IPS-15b (cell line): ENCODE data around the gene RTTN.
"Not testable (repeated sequence)": the region's sequence is repeated elsewhere in the genome, so short reads cannot be mapped to it uniquely, and the experiment has no call there.

ENCODE experiments used
- H3K27me3 ChIP-seq: one replicate; pipeline ENCODE4 v1.6.1; 2013; ENCODE audit warnings: low read length; ENCODE audit not compliant: control insufficient read depth, insufficient read depth
- H3K36me3 ChIP-seq: one replicate; pipeline ENCODE4 v1.6.1; 2013; ENCODE audit warnings: low read length; ENCODE audit not compliant: control insufficient read depth, insufficient read depth
- H3K4me1 ChIP-seq: one replicate; pipeline ENCODE4 v1.6.1; 2013; ENCODE audit warnings: mild to moderate bottlenecking, low read length; ENCODE audit not compliant: control insufficient read depth, insufficient read depth
- H3K4me3 ChIP-seq: one replicate; pipeline ENCODE4 v1.5.1; 2013; ENCODE audit warnings: low read depth, low read length
- H3K9ac ChIP-seq: one replicate; pipeline ENCODE4 v1.6.1; 2013; ENCODE audit warnings: low read depth, mild to moderate bottlenecking, low read length
- H3K9me3 ChIP-seq: one replicate; pipeline ENCODE4 v1.6.1; 2013; ENCODE audit warnings: mild to moderate bottlenecking, low read length; ENCODE audit not compliant: control insufficient read depth, insufficient read depth

Gene RTTN

DNA sequence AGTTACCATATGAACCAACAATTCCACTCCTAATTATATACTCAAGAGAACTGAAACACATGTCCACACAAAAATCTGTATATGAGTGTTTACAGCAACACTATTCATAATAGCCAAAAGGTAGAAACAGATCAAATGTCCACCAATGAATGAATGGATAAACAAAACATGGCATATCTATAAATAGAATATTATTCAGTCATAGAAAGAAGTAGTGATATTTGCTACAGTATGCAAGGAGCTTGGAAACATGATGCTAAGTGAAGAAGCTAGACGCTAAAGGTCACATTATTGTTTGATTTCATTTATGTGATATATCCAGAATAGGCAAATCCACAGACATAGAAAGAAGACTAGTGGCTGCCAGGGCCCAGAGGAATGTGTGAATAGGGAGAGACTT, 92.0 kb downstream of the RTTN start:
- Histone ChIP-seq H3K36me3 (peaks cover 3% of the 10 kb centered on the region), H3K27me3 (no peaks in the 10 kb centered on the region), H3K4me1 (no peaks in the 10 kb centered on the region), H3K9ac (no peak overlapping the region), H3K9me3 (no peaks in the 10 kb centered on the region), H3K4me3 (no peak overlapping the region)

DNA sequence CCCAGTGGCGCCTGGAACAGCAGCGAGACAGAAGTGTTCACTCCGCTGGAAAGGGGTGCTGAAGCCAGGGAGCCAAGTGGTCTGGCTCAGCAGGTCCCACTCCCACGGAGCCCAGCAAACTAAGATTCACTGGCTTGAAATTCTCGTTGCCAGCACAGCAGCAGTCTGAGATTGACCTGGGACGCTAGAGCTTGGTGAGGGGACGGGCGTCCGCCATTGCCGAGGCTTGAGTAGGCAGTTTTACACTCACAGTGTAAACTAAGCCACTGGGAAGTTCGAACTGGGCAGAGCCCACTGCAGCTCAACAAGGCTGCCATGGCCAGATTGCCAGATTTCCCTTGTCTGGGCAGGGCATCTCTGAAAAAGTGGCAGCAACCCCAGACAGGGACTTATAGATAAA, 94.8 kb downstream of the RTTN start:
- Histone ChIP-seq H3K9ac (no peak overlapping the region), H3K4me3 (no peak overlapping the region), H3K36me3 (peaks cover 3% of the 10 kb centered on the region), H3K27me3 (no peaks in the 10 kb centered on the region), H3K9me3 (no peaks in the 10 kb centered on the region), H3K4me1 (no peaks in the 10 kb centered on the region)

DNA sequence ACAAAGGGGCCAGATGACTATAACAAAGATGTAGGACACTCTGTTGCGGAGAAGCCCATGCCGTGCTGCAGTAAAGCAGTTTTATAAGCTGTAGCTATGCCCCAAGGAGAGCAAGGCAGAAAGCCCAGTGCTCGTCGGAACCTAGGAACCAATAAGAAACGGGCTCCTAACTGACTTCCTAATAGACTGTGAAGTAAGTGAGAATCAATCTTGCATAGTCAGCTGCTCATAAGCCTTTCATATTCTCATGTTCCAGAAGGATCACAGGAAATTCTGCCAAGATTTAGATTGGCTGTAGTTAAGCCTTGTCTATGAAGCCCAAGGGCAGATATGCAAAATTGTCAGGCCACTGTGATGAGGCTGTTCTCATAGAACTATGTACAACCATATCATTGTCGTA, 98.4 kb downstream of the RTTN start:
- Histone ChIP-seq H3K36me3 (peaks cover 3% of the 10 kb centered on the region), H3K9me3 (no peaks in the 10 kb centered on the region), H3K4me1 (no peaks in the 10 kb centered on the region), H3K27me3 (no peaks in the 10 kb centered on the region), H3K9ac (no peak overlapping the region), H3K4me3 (no peak overlapping the region)

DNA sequence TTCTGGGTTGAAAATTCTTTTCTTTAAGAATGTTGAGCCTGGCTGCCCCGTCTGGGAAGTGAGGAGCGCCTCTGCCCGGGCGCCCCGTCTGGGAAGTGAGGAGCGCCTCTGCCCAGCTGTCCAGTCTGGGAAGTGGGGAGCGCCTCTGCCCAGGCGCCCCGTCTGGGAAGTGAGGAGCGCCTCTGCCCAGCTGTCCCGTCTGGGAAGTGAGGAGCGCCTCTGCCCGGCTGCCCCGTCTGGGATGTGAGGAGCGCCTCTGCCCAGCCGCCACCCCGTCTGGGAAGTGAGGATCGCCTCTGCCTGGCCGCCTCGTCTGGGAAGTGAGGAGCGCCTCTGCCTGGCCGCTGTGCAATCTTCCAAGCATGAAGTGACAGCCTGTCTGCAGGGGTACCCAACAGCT, 102.6 kb downstream of the RTTN start:
- H3K4me3 ChIP-seq, H3K9ac ChIP-seq, H3K9me3 ChIP-seq, H3K4me1 ChIP-seq, H3K27me3 ChIP-seq, H3K36me3 ChIP-seq: not testable (repeated sequence)

DNA sequence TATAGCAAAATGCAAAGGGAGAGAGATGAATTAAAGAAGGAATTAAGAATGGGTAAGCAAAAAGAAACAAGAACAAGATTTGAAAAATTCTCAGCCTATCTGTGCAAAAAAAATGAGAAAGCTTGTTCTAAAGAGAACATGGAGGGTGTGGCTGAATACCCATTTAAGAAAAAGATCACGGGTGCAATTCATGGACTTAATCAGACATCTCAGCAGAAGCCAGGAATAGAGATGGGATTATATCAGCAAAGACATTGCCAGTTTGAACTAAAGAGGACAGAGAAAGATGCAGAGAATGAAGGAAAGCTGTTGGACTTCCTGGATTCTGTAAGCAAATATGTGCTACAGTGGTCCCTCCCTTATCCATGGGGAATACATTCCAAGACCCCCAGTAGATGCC, 115.6 kb downstream of the RTTN start:
- no peaks in the 10 kb centered on the region for H3K4me1 ChIP-seq
- H3K9me3 ChIP-seq: no peaks in the 10 kb centered on the region
- peaks cover 4% of the 10 kb centered on the region for H3K36me3 ChIP-seq
- no peak overlapping the region for H3K9ac ChIP-seq
- H3K4me3 ChIP-seq: no peak overlapping the region
- H3K27me3 ChIP-seq: no peaks in the 10 kb centered on the region

DNA sequence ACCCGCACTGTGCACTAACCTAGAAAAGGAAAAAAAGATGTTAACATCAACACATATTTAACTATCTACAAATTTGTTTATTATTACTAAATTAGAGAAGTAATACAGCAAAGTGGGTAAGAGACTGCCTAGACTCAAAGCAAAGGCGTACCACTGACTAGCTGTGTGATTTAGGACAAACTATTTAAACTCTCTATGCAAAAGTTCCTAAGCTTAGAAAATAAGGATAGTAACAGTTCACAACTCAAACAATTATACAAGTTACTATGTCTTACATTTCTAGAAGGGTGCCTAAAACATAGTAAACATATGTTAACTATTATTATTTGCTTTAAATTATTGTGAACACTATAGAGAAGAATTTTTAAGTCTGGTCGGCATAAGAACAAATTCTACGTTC, 119.4 kb downstream of the RTTN start:
- no peaks in the 10 kb centered on the region for H3K9me3 ChIP-seq
- no peak overlapping the region for H3K4me3 ChIP-seq
- no peak overlapping the region for H3K9ac ChIP-seq
- H3K36me3 ChIP-seq: peaks cover 2% of the 10 kb centered on the region
- H3K4me1 ChIP-seq: no peaks in the 10 kb centered on the region
- no peaks in the 10 kb centered on the region for H3K27me3 ChIP-seq

DNA sequence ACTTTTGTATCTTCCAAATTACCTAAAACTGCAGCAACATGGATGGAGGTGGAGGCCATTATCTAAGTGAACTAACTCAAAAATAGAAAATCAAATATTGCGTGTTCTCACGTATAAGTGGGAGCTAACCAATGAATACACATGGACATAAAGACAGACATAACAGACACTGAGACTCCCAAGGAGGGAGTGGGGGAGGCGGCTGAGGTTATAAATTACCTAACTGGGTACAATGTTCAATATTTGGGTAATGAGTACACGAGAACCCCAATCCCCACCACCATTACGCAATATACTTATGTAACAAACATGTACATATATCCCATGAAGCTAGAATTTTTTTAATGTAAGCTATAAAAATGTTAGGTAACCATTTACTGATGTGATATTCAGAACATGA, 119.8 kb downstream of the RTTN start:
- no peaks in the 10 kb centered on the region for H3K27me3 ChIP-seq
- H3K4me3 ChIP-seq: no peak overlapping the region
- H3K4me1 ChIP-seq: no peaks in the 10 kb centered on the region
- H3K9me3 ChIP-seq: no peaks in the 10 kb centered on the region
- no peak overlapping the region for H3K9ac ChIP-seq
- H3K36me3 ChIP-seq: peaks cover 2% of the 10 kb centered on the region

DNA sequence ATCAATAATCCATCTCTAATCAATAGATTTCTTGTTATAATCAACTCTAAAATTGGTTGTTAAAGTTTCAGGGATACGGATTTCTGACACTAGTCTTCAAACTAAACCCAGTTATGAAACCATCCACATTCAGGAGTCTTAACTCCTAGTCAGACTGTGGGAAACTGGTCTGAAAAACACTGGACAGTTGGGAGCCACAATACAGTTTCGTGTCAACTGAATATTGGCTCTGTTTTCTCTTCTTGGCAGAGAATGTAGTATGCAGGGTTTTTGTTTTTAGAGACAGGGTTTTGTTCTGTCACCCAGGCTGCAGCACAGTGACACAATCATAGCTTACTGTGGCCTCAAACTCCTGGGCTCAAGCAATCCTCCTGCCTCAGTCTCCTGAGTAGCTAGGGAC, 123.1 kb downstream of the RTTN start:
- Histone ChIP-seq H3K4me3 (no peak overlapping the region), H3K9ac (no peak overlapping the region), H3K27me3 (no peaks in the 10 kb centered on the region), H3K9me3 (no peaks in the 10 kb centered on the region), H3K4me1 (no peaks in the 10 kb centered on the region), H3K36me3 (no peaks in the 10 kb centered on the region)

DNA sequence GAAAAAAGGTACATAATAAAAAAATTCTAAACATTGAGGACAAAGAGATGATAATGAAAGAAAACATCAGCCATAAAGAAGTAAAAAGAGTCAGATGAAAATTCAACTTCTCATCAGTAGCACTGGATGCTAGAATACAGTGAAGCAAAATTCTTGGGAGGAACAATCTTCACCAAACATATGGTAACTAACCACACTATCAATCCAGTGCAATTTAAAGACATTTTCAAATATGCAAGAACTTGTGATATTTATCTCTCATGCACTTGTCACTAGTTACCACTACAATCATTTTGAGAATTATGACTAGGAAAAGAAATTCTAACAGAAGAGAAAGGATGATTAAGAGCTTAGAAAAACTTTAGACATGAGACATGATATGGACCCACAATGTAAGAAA, 127.4 kb downstream of the RTTN start:
- Histone ChIP-seq H3K9me3 (no peaks in the 10 kb centered on the region), H3K27me3 (no peaks in the 10 kb centered on the region), H3K4me3 (no peak overlapping the region), H3K36me3 (no peaks in the 10 kb centered on the region), H3K9ac (no peak overlapping the region), H3K4me1 (no peaks in the 10 kb centered on the region)

DNA sequence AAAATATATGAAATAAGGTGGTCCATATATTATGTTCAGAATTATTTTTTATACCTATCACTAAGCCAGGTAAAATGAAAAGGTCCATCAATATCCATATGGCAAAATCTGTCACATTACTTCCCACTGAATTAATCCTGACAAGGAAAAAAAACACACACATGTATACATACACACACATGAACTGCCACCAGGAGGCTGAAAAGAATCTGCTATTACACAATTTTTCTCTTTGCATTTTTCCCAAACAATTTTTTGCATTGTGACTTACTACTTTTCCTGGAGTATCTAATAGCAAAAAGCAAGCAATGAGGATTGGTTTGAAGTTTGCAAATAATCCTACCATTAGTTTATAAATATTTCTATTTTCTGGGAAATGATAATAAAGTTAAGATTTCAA, 129.6 kb downstream of the RTTN start:
- Histone ChIP-seq H3K27me3 (no peaks in the 10 kb centered on the region), H3K4me3 (no peak overlapping the region), H3K4me1 (no peaks in the 10 kb centered on the region), H3K36me3 (no peaks in the 10 kb centered on the region), H3K9ac (no peak overlapping the region), H3K9me3 (no peaks in the 10 kb centered on the region)

DNA sequence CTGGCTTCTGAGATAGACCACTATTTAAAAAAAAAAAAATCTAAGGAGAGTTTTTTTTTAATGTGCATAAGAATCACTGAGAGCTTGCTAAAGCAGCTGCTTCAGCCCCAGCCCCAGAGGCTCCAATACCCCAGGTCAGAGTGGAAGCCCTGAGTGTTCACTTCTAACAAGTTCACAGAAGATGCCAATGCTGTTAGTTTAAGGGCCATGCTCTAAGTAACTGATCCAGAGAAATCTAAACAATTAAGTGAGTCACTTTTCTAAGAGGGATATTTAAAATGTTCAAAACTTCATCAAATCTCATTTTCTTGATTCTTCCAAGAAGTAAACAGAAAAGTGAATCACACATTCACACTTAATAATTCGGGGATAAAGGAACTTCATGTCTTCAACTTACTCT, 131.4 kb downstream of the RTTN start:
- Histone ChIP-seq H3K27me3 (no peaks in the 10 kb centered on the region), H3K36me3 (no peaks in the 10 kb centered on the region), H3K4me1 (no peaks in the 10 kb centered on the region), H3K4me3 (no peak overlapping the region), H3K9ac (no peak overlapping the region), H3K9me3 (no peaks in the 10 kb centered on the region)

DNA sequence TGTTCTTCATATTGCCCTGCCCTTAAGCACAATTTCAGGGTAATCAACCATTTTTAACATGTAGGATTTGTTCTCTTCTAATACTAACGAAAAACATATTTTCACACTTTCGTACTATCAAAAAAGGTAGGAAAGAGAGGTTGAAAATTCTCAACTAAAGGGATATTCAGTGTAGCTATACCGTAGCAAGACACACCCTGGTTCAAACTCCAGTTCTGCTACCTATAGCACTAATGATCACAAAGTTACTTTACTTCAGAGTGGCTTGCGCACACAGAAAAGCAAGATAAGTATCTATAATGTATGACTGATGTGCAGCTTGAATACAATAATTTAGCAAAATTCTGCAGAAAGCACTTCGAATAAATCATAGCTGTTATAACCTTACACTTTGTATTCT, 132.1 kb downstream of the RTTN start:
- H3K27me3 ChIP-seq: no peaks in the 10 kb centered on the region
- H3K9ac ChIP-seq: no peak overlapping the region
- H3K36me3 ChIP-seq: no peaks in the 10 kb centered on the region
- H3K9me3 ChIP-seq: no peaks in the 10 kb centered on the region
- H3K4me3 ChIP-seq: no peak overlapping the region
- no peaks in the 10 kb centered on the region for H3K4me1 ChIP-seq

DNA sequence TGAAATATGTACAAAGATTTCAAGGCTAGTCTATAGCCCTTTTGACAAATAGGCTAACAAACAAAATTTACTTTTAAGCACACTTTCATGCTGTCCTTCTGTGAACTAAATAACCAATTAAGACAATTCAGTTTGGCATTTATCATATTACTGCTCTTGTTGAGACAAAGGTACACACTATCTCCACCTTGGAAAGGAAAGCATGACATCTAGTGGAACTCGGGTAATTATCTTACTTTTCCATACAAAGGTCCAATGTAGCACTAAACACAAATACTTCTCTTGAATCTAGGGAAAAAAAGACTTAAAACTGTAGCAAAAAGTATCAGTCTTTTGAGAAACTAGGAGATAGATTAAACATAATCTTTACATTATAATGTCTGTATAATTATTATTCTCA, 132.8 kb downstream of the RTTN start:
- Histone ChIP-seq H3K36me3 (no peaks in the 10 kb centered on the region), H3K9ac (no peak overlapping the region), H3K4me1 (no peaks in the 10 kb centered on the region), H3K9me3 (no peaks in the 10 kb centered on the region), H3K27me3 (no peaks in the 10 kb centered on the region), H3K4me3 (no peak overlapping the region)
